ENCODE measurements around the gene USP24. TPM values are rescaled to one million over a fixed set of nuclear protein-coding genes. Genes with fewer than 3 reads are reported as not detected.

The USP24 gene
- total and polyA plus RNA-seq, 11 donors, result 13.9 to 53.7 (median 35.4) TPM

- Histone ChIP-seq H3K4me3 (no peak overlapping the region), H3K27ac (no peak overlapping the region), H3K27me3 (no peaks in the 10 kb centered on the region), H3K4me1 (peaks cover 0 to 18% (median 11%) of the 10 kb centered on the region in 12 donors), H3K36me3 (no peaks in the 10 kb centered on the region), H3K9me3 (no peaks in the 10 kb centered on the region)
- no peak for TF ChIP-seq CTCF (IDR thresholded peaks at IDR 0.05)
- no peak for TF ChIP-seq POLR2A (IDR thresholded peaks at IDR 0.05)
- no peak for DNase-seq
- WGBS, 4 donors, result 89 to 94% (median 91%) methylated on average over 14 of the region's 14 CpGs
- ATAC-seq, result no peak
- intact Hi-C loops (cut with DNase I), result no loop called here
These were observed 154.8 kb downstream of the USP24 start for GRCh38 chr1:55060133-55060999.

GRCh38 chr1:55059302-55060132 is 155.6 kb downstream of the USP24 start:
- no peak for TF ChIP-seq CTCF (IDR thresholded peaks at IDR 0.05)
- TF ChIP-seq POLR2A (IDR thresholded peaks at IDR 0.05), result no peak

GRCh38 chr1:55057956-55058298 is 157.2 kb downstream of the USP24 start:
- Histone ChIP-seq H3K27me3 (no peaks in the 10 kb centered on the region), H3K36me3 (no peaks in the 10 kb centered on the region), H3K27ac (no peak overlapping the region), H3K4me3 (no peak overlapping the region), H3K4me1 (peaks cover 0 to 9% (median under 1%) of the 10 kb centered on the region in 12 donors), H3K9me3 (no peaks in the 10 kb centered on the region)
- 83 to 94% (median 93%) methylated on average over 6 of the region's 6 CpGs for WGBS, 4 donors
- ATAC-seq, result no peak
- TF ChIP-seq CTCF (IDR thresholded peaks at IDR 0.05), result no peak
- no peak for TF ChIP-seq POLR2A (IDR thresholded peaks at IDR 0.05)
- no peak for DNase-seq
- intact Hi-C loops (cut with DNase I), result no loop called here

More at GRCh38 chr1:55059302-55060132, 155.6 kb downstream of the USP24 start:
- 84 to 91% (median 88%) methylated on average over 14 of the region's 14 CpGs for WGBS, 4 donors
- ATAC-seq (no peak), DNase-seq (no peak)
- no peak overlapping the region for H3K27ac ChIP-seq
- H3K9me3 ChIP-seq, result no peaks in the 10 kb centered on the region
- no peaks in the 10 kb centered on the region for H3K36me3 ChIP-seq
- peaks cover 0 to 10% (median 4%) of the 10 kb centered on the region in 12 donors for H3K4me1 ChIP-seq
- intact Hi-C loops (cut with DNase I), result no loop called here
- no peaks in the 10 kb centered on the region for H3K27me3 ChIP-seq
- H3K4me3 ChIP-seq, result no peak overlapping the region
